Upper lobe of left lung (tissue), 4 donors: ENCODE data around the gene IGFN1.

Experiments used
- CTCF ChIP-seq, 6 experiments: fragments of 450-650 bp in 4 of 6; fragments of 200-600 bp in 2 of 6; sonication (generic) in 2 of 6; IDR thresholded peaks; one replicate each; pipeline ENCODE4 v1.5.1; 2016 to 2019; ENCODE audit warnings: antibody characterized with exemption in 6 of 6
- POLR2A ChIP-seq, 4 donors: fragments of 450-650 bp; IDR thresholded peaks; one replicate each; pipeline ENCODE4 v1.5.1; 2016 to 2017; ENCODE audit warnings: antibody characterized with exemption in 4 of 4, mild to moderate bottlenecking in 2 of 4
- POLR2AphosphoS5 ChIP-seq, 2 donors: sonication (generic); formaldehyde crosslinking; IDR thresholded peaks; one replicate each; pipeline ENCODE4 v1.5.1; 2017; ENCODE audit warnings: antibody characterized with exemption in 2 of 2

GRCh38 chr1:201216395-201217085, 25.9 kb downstream of the IGFN1 start:
- TF ChIP-seq POLR2A (IDR thresholded peaks at IDR 0.05) (no peak), POLR2AphosphoS5 (IDR thresholded peaks at IDR 0.05) (no peak), CTCF (IDR thresholded peaks at IDR 0.05) (no peak)
